ENCODE data around the gene SLC25A10. TPM values are rescaled to one million over a fixed set of nuclear protein-coding genes. Genes with fewer than 3 reads are reported as not detected.

SLC25A10 gene
- total and polyA plus RNA-seq, 2 of the 8 experiments (the other 6 are each of a cell fraction or from before 2014, with no cell fraction given) = 22.2 to 43.0 TPM

DNA sequence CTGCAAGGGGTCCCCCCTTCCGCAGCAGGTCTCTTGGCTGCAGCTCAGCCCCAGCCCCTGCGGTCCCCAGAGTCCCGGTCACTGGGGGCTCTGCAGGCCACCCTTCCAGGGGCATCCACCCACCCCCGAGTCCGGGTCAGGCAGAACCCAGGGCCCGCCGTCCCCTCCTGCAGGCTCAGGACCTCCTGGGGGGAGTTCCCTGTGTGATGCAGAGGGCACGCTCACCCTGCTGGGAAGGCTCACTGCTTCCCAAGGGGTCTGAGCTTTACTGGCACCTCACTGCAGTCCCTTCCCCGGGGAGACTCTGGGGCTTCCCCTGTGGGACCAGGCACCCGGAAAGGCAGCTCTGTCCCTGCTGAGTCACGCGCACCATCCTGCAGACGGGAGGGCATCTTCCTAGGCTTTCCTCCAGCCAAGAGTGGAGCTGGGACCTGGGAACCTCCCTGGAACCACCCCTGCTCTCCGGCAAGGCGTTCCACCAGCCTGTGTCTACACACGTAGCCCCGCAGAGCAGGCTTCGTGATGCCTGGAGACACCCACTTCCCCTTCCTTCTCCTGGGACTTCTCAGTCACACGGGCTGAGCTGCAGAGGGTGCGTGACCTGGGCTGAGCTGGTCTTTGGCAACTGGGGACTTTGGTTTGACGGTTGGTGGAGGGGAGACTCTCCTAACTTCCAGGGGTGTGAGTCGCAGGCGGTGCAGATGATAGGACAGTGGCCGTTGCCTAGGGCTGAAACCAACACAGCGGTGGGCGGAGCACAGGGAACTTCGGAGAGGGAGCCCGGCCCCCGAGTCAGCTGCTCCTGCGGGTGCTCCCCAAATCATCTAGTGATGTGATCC, 23.4 kb downstream of the SLC25A10 start:
- Histone ChIP-seq H2BK12ac (ENCODE audit: low read depth, low read length) (0 out of 2 replicates have a peak overlapping the region, but pooled peaks have one; percentile 39), H3K9me3 (ENCODE audit: insufficient read depth in 2 of 2, low read depth in 1 of 2, low read length in 1 of 2) (no peaks in the 10 kb centered on the region), H2BK120ac (replicated peaks; ENCODE audit: low read depth, low read length) (no peak overlapping the region), H3K18ac (ENCODE audit: extremely low read depth, low read length) (no peak overlapping the region; the same call in none of the 2 replicates), H3K27ac (ENCODE audit: low read depth, low read length) (no peak overlapping the region), H3K56ac (replicated peaks; ENCODE audit: insufficient read length, low read depth, low read length) (no peak overlapping the region), H3K36me3 (ENCODE audit: control insufficient read depth in 2 of 4, insufficient read depth in 4 of 4, low read length in 3 of 4) (no peaks in the 10 kb centered on the region), H3K14ac (ENCODE audit: insufficient read length) (no peak overlapping the region), H2BK15ac (ENCODE audit: low read length) (peak overlapping the region; percentile 61; the same call in 1 of the 2 replicates), H4K5ac (ENCODE audit: insufficient read length, low read depth, low read length) (peak overlapping the region; percentile 30), H3K4ac (replicated peaks; ENCODE audit: insufficient read length, low read depth, low read length) (no peak overlapping the region), H3K23me2 (ENCODE audit: low read depth, low read length) (no peaks in the 10 kb centered on the region; the same call in 1 of the 2 replicates), H3K4me2 (ENCODE audit: insufficient read depth in 1 of 2, low read depth in 2 of 2, low read length in 2 of 2) (no peak overlapping the region), H3K4me3 (ENCODE audit: extremely low read depth in 1 of 4, insufficient read depth in 2 of 4, low read depth in 3 of 4, low read length in 4 of 4) (no peak overlapping the region), H4K20me1 (replicated peaks in 1 of 2; ENCODE audit: control insufficient read depth in 1 of 2, insufficient read depth in 2 of 2, low read length in 2 of 2) (no peaks in the 10 kb centered on the region), H4K8ac (ENCODE audit: extremely low read depth, insufficient read depth, low read length) (no peak overlapping the region), H3K79me2 (ENCODE audit: control insufficient read depth in 1 of 2, insufficient read depth in 2 of 2, low read length in 2 of 2) (no peaks in the 10 kb centered on the region), H2AFZ (ENCODE audit: low read length) (0 out of 2 replicates have a peak overlapping the region, but pooled peaks have one; percentile 42), H2AK5ac (ENCODE audit: low read depth, low read length) (no peak overlapping the region), H2BK5ac (ENCODE audit: low read depth, low read length) (peak overlapping the region; percentile 60; the same call in 1 of the 2 replicates), H3K27me3 (replicated peaks in 1 of 4; ENCODE audit: control insufficient read depth in 3 of 4, extremely low read depth in 1 of 4, insufficient read depth in 3 of 4, low read length in 3 of 4) (no peaks in the 10 kb centered on the region; a peak in 1 of 7 replicates), H4K91ac (replicated peaks; ENCODE audit: insufficient read length, low read length) (no peak overlapping the region), H3K23ac (ENCODE audit: insufficient read length) (no peak overlapping the region), H3K9ac (replicated peaks in 1 of 4; ENCODE audit: extremely low read depth in 1 of 4, low read depth in 3 of 4, low read length in 3 of 4) (no peak overlapping the region), H3K79me1 (ENCODE audit: low read depth, low read length) (no peaks in the 10 kb centered on the region), H3K4me1 (replicated peaks in 1 of 4; ENCODE audit: control insufficient read depth in 3 of 4, insufficient read depth in 4 of 4, low read length in 3 of 4) (peaks cover 0 to 17% (median 5%) of the 10 kb centered on the region in 4 experiments; a peak in 5 of 7 replicates), H2BK20ac (ENCODE audit: low read length) (no peak overlapping the region)
- 85% methylated on average over 30 of the region's 30 CpGs; no CpG with 5 or more reads in 1 of the 2 experiments for WGBS, 2 experiments (ENCODE audit: extremely low coverage in 1 of 2, insufficient coverage in 1 of 2, insufficient read length in 1 of 2, insufficient replicate concordance in 2 of 2, low coverage in 1 of 2, low lambda C conversion rate in 2 of 2, missing lambda C conversion rate in 1 of 2)
- FAIRE-seq (no peak), DNase-seq (ENCODE audit: low read depth in 1 of 2, low spot score in 2 of 2) (no peak)
- CTCF ChIA-PET (ENCODE audit: partially characterized antibody) = interaction anchor here (0.6 to 2.8 kb wide), 19 partner anchors 11 to 1200 kb away, joined by 3 to 21 read pairs (median 5); partner anchors contain the start of genes ANAPC11 and PPP1R27
- TF ChIP-seq, protein P1, sequence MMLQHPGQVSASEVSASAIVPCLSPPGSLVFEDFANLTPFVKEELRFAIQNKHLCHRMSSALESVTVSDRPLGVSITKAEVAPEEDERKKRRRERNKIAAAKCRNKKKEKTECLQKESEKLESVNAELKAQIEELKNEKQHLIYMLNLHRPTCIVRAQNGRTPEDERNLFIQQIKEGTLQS (IDR thresholded peaks at IDR 0.05; ENCODE audit: insufficient read depth, low read depth, low read length) = no peak
- POLR2A ChIA-PET (ENCODE audit: partially characterized antibody) = interaction anchor here (0.5 to 25.9 kb wide), 9 partner anchors 27 to 151 kb away, joined by 3 to 348 read pairs (median 3); partner anchors contain the start of genes ARHGDIA, MRPL12 and SLC25A10

All from H1 (cell line).